OCI-LY7 (cell line): ENCODE results near the gene ACSL3. TPM values are rescaled to one million over a fixed set of nuclear protein-coding genes. Genes with fewer than 3 reads are reported as not detected.

Experiments
- BruUV-seq: library from RNA; stranded (reverse); fragments of 400-500 nt; replicated peaks from 2 replicates; lab custom pipeline; 2021; lab: Mats Ljungman, UMichigan
- CTCF ChIA-PET: fragments of 300-600 bp; sonication (Branson Sonifier 250); formaldehyde crosslinking; loops from one replicate; lab custom pipeline; 2022; ENCODE audit warnings: antibody characterized with exemption; ENCODE audit not compliant: unreplicated experiment; lab: Charles Lee
- POLR2A ChIA-PET: fragments of 300-600 bp; sonication (Branson Sonifier 250); formaldehyde crosslinking; loops from one replicate; lab custom pipeline; 2022; ENCODE audit warnings: antibody characterized with exemption; lab: Charles Lee
- DNase-seq: peaks from one replicate; pipeline ENCODE4 v3.0.0-alpha.2; 2015; ENCODE audit warnings: low spot score
- H2AFZ ChIP-seq: fragments of 200-600 bp; sonication (generic), shearing (Covaris generic); 2 replicates; pipeline ENCODE4 v1.6.1; 2014; ENCODE audit warnings: mild to moderate bottlenecking, antibody characterized with exemption, low read length, moderate library complexity
- H3K27ac ChIP-seq: fragments of 200-600 bp; sonication (generic); 2 replicates; pipeline ENCODE4 v1.5.1; 2014; ENCODE audit warnings: mixed run types, low read depth, mild to moderate bottlenecking, moderate library complexity, low read length, inconsistent platforms; ENCODE audit not compliant: poor library complexity, severe bottlenecking
- H3K36me3 ChIP-seq: fragments of 200-600 bp; sonication (generic); 2 replicates; pipeline ENCODE4 v1.6.1; 2014; ENCODE audit warnings: mild to moderate bottlenecking, antibody characterized with exemption, low read length, moderate library complexity, mixed read lengths; ENCODE audit not compliant: insufficient read depth
- H3K4me1 ChIP-seq: fragments of 200-600 bp; sonication (generic); 2 replicates; pipeline ENCODE4 v1.5.1; 2014; ENCODE audit warnings: mild to moderate bottlenecking, low read length; ENCODE audit not compliant: insufficient read depth, poor library complexity, severe bottlenecking
- H3K4me2 ChIP-seq: fragments of 200-600 bp; sonication (generic); 2 replicates; pipeline ENCODE4 v1.6.1; 2014; ENCODE audit warnings: mild to moderate bottlenecking, low read length
- H3K4me3 ChIP-seq: fragments of 200-600 bp; sonication (generic); 2 replicates; pipeline ENCODE4 v1.5.1; 2014; ENCODE audit warnings: mild to moderate bottlenecking, low read depth, low read length; ENCODE audit not compliant: poor library complexity, severe bottlenecking
- H3K79me2 ChIP-seq: fragments of 200-600 bp; sonication (generic); 2 replicates; pipeline ENCODE4 v1.6.1; 2016; ENCODE audit warnings: low read depth, mild to moderate bottlenecking, low read length, moderate library complexity, mixed read lengths; ENCODE audit not compliant: insufficient read depth
- H3K9me2 ChIP-seq: fragments of 200-600 bp; sonication (generic); 2 replicates; pipeline ENCODE4 v1.6.1; 2016; ENCODE audit warnings: mild to moderate bottlenecking, low read length, mixed read lengths; ENCODE audit not compliant: insufficient read depth
- H3K9me3 ChIP-seq: fragments of 200-600 bp; sonication (generic); 2 replicates; pipeline ENCODE4 v1.6.1; 2014; ENCODE audit warnings: mild to moderate bottlenecking, mixed run types, low read length, mixed read lengths
- H4K20me1 ChIP-seq: fragments of 200-600 bp; sonication (generic); 2 replicates; pipeline ENCODE4 v1.6.1; 2014; ENCODE audit warnings: mild to moderate bottlenecking, antibody characterized with exemption, low read length, moderate library complexity, mixed read lengths; ENCODE audit not compliant: insufficient read depth
- CTCF ChIP-seq: fragments of 200-600 bp; sonication (generic); conservative IDR thresholded peaks from 2 replicates; pipeline ENCODE4 v1.5.1; 2014; ENCODE audit warnings: mild to moderate bottlenecking, antibody characterized with exemption, low read length, moderate library complexity, mixed read lengths
- EZH2phosphoT487 ChIP-seq: fragments of 200-600 bp; sonication (generic); IDR thresholded peaks from 2 replicates; pipeline ENCODE4 v1.6.1; 2018; ENCODE audit warnings: low read depth, borderline replicate concordance, mild to moderate bottlenecking, mixed run types, antibody characterized with exemption, low read length, moderate library complexity, mixed read lengths
- intact Hi-C: fragments of 100-400 bp; cut with micrococcal nuclease; formaldehyde crosslinking; loops from one replicate; pipeline ENCODE4 v1.10.0; 2022; ENCODE audit not compliant: unreplicated experiment
- total RNA-seq, 2 experiments: library from RNA; depleted of rRNA in 1 of 2; stranded (reverse); fragments of >200 nt in 1 of 2; shearing (Covaris generic) in 1 of 2; gene quantifications; 2 replicates each; pipeline ENCODE4 v1.2.3, GENCODE V29; 2014 to 2022

The ACSL3 gene
- total RNA-seq, 2 experiments from 2014 or later: 62.6 to 83.2 TPM

- Histone ChIP-seq H3K4me2 (no peak overlapping the region), H3K4me1 (no peaks in the 10 kb centered on the region), H3K4me3 (no peak overlapping the region), H3K36me3 (no peaks in the 10 kb centered on the region), H3K9me3 (peaks cover 10% of the 10 kb centered on the region; the same call in 1 of the 2 replicates), H3K27ac (no peak overlapping the region), H3K9me2 (no peaks in the 10 kb centered on the region), H3K79me2 (peaks cover 91% of the 10 kb centered on the region), H4K20me1 (peaks cover 38% of the 10 kb centered on the region), H2AFZ (no peak overlapping the region)
- TF ChIP-seq CTCF (no peak), EZH2phosphoT487 (no peak)
- intact Hi-C loops: no loop called here
- POLR2A ChIA-PET: interaction anchor here (0.5 to 2.1 kb wide), 7 partner anchors 12 to 432 kb away, joined by 3 to 7 read pairs (median 4); no protein-coding TSS in a partner anchor
- no peak for DNase-seq
- CTCF ChIA-PET: interaction anchor here (1.2 kb wide), 1 partner anchor 16 kb away, joined by 4 read pairs; no protein-coding TSS in a partner anchor
- BruUV-seq: no TSS peak
These were observed 17.6 kb downstream of the ACSL3 start for GRCh38 chr2:222878301-222878876.

- CTCF ChIA-PET: no interaction called here
- POLR2A ChIA-PET: interaction anchor here (1.0 kb wide), 1 partner anchor 13 kb away, joined by 4 read pairs; no protein-coding TSS in a partner anchor
- BruUV-seq: no TSS peak
- Histone ChIP-seq H3K9me3 (peaks cover 10% of the 10 kb centered on the region; the same call in 1 of the 2 replicates), H3K4me2 (no peak overlapping the region), H3K9me2 (no peaks in the 10 kb centered on the region), H3K36me3 (no peaks in the 10 kb centered on the region), H3K4me1 (no peaks in the 10 kb centered on the region), H4K20me1 (peaks cover 45% of the 10 kb centered on the region), H3K79me2 (peaks cover 91% of the 10 kb centered on the region), H3K27ac (no peak overlapping the region), H2AFZ (no peak overlapping the region), H3K4me3 (no peak overlapping the region)
- no peak for TF ChIP-seq EZH2phosphoT487
- DNase-seq: no peak
- intact Hi-C loops: no loop called here
These were observed 18.2 kb downstream of the ACSL3 start for GRCh38 chr2:222878877-222879603.

- Histone ChIP-seq H3K79me2 (peaks cover 87% of the 10 kb centered on the region), H3K4me2 (no peak overlapping the region), H3K4me3 (no peak overlapping the region), H3K36me3 (no peaks in the 10 kb centered on the region), H3K27ac (no peak overlapping the region), H2AFZ (no peak overlapping the region), H3K4me1 (no peaks in the 10 kb centered on the region), H4K20me1 (peaks cover 45% of the 10 kb centered on the region), H3K9me2 (no peaks in the 10 kb centered on the region), H3K9me3 (peaks cover 10% of the 10 kb centered on the region; the same call in 1 of the 2 replicates)
- ChIA-PET POLR2A (interaction anchor here (1.0 kb wide), 1 partner anchor 14 kb away, joined by 4 read pairs; no protein-coding TSS in a partner anchor), CTCF (no interaction called here)
- no TSS peak for BruUV-seq
- intact Hi-C loops: no loop called here
- no peak for DNase-seq
- TF ChIP-seq CTCF (no peak), EZH2phosphoT487 (no peak)
These were observed 18.7 kb downstream of the ACSL3 start for GRCh38 chr2:222879604-222879933.
